ENCODE measurements around the gene RIMS3.

GRCh38 chr1:40640314-40641076, 25.0 kb downstream of the RIMS3 start:
- TF ChIP-seq YY1 (IDR thresholded peaks at IDR 0.05; ENCODE audit: insufficient read depth, insufficient read length) (no peak), SUZ12 (IDR thresholded peaks at IDR 0.05; ENCODE audit: extremely low read depth, insufficient read depth, insufficient read length) (no peak)
